Right lobe of liver (tissue), 4 donors: ENCODE data around the gene SSBP3.

ENCODE experiments used
- POLR2A ChIP-seq: fragments of 450-650 bp; IDR thresholded peaks from one replicate; pipeline ENCODE4 v1.6.1; 2017; ENCODE audit warnings: antibody characterized with exemption, mild to moderate bottlenecking
- TF ChIP-seq, protein P1 (sequence below), 4 donors: fragments of 200-600 bp in 3 of 4; fragments of 450-650 bp in 1 of 4; IDR thresholded peaks; one replicate each; pipeline versions ENCODE4 v1.5.1 to v1.8.0; 2016 to 2022; ENCODE audit warnings: antibody characterized with exemption in 4 of 4, mild to moderate bottlenecking in 2 of 4
- donor health status: DM: no; HTN: no; CAD: no.
- donor health status: DM: no; HTN: no; CAD: no.
- donor health status: DM: no; HTN: yes; CAD: no.

GRCh38 chr1:54249819-54250435 is 156.3 kb downstream of the SSBP3 start:
- TF ChIP-seq, protein P1, sequence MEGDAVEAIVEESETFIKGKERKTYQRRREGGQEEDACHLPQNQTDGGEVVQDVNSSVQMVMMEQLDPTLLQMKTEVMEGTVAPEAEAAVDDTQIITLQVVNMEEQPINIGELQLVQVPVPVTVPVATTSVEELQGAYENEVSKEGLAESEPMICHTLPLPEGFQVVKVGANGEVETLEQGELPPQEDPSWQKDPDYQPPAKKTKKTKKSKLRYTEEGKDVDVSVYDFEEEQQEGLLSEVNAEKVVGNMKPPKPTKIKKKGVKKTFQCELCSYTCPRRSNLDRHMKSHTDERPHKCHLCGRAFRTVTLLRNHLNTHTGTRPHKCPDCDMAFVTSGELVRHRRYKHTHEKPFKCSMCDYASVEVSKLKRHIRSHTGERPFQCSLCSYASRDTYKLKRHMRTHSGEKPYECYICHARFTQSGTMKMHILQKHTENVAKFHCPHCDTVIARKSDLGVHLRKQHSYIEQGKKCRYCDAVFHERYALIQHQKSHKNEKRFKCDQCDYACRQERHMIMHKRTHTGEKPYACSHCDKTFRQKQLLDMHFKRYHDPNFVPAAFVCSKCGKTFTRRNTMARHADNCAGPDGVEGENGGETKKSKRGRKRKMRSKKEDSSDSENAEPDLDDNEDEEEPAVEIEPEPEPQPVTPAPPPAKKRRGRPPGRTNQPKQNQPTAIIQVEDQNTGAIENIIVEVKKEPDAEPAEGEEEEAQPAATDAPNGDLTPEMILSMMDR (IDR thresholded peaks at IDR 0.05): no peak
- TF ChIP-seq POLR2A: no peak
